H1 (cell line): ENCODE results near the gene YIPF3. TPM values are rescaled to one million over a fixed set of nuclear protein-coding genes. Genes with fewer than 3 reads are reported as not detected.

Experiments
- ASH2L ChIP-seq: fragments of 200-600, 300-600 bp; sonication (generic); IDR thresholded peaks from one replicate; pipeline ENCODE4 v1.7.1; 2017; ENCODE audit warnings: low read length
- CBX5 ChIP-seq: fragments of 300-800, 300-1000 bp; sonication (generic); IDR thresholded peaks from 2 replicates; pipeline ENCODE4 v1.7.1; 2016; ENCODE audit warnings: antibody characterized with exemption, low read length, low read depth
- CBX8 ChIP-seq: fragments of 300-800, 300-1000 bp; sonication (generic); IDR thresholded peaks from 2 replicates; pipeline ENCODE4 v1.7.1; 2016; ENCODE audit warnings: low read depth, low read length, borderline replicate concordance
- CHD7 ChIP-seq: fragments of 300-600 bp; sonication (generic); IDR thresholded peaks from 2 replicates; pipeline ENCODE4 v1.7.1; 2012; ENCODE audit warnings: low read length, moderate library complexity, mild to moderate bottlenecking, inconsistent platforms; ENCODE audit not compliant: insufficient replicate concordance
- FOSL1 ChIP-seq: IDR thresholded peaks from 2 replicates; pipeline ENCODE4 v1.6.1; 2011; ENCODE audit warnings: mild to moderate bottlenecking, low read depth, low read length, moderate library complexity; ENCODE audit not compliant: insufficient read depth
- HDAC6 ChIP-seq: IDR thresholded peaks from one replicate; pipeline ENCODE4 v1.7.1; 2012; ENCODE audit warnings: low read depth, mild to moderate bottlenecking, inconsistent platforms, low read length, moderate library complexity
- KDM5A ChIP-seq: fragments of 200-600 bp; IDR thresholded peaks from 2 replicates; pipeline ENCODE4 v1.7.1; 2012; ENCODE audit warnings: mild to moderate bottlenecking, low read length, inconsistent platforms, mixed read lengths
- RAD21 ChIP-seq, 2 experiments: IDR thresholded peaks in 1 of 2; conservative IDR thresholded peaks in 1 of 2; 2 replicates each; pipeline ENCODE4 v1.6.1; 2011; ENCODE audit warnings: low read depth in 2 of 2, low read length in 2 of 2, improper control_type of control experiment in 1 of 2, inconsistent platforms in 1 of 2, mild to moderate bottlenecking in 1 of 2, moderate library complexity in 1 of 2
- polyA plus RNA-seq, 7 experiments: library from polyadenylated mRNA; depleted of rRNA in 3 of 7; stranded (reverse) in 5 of 7; unstranded in 2 of 7; fragments of >200 nt in 5 of 7; fragments of 200-250 nt in 2 of 7; gene quantifications; 1 replicate in 5 of 7; 2 replicates in 1 of 7; 4 replicates in 1 of 7; pipeline versions ENCODE4 v1.2.1 to v1.2.3, GENCODE V29; 2011 to 2013; ENCODE audit warnings: missing spikeins in 2 of 7, mixed read lengths in 2 of 7
- total RNA-seq: library from RNA; stranded (reverse); fragmentation: NEBNext Ultra II Directional; extraction: Animal tissue kit (Norgen Biotek cat#: 25700); gene quantifications from 2 replicates; pipeline ENCODE4 v1.2.1, GENCODE V29; 2021

Gene YIPF3
- total and polyA plus RNA-seq, 2 of the 8 experiments (the other 6 are each of a cell fraction or from before 2014, with no cell fraction given): 77.2 to 225 TPM

DNA sequence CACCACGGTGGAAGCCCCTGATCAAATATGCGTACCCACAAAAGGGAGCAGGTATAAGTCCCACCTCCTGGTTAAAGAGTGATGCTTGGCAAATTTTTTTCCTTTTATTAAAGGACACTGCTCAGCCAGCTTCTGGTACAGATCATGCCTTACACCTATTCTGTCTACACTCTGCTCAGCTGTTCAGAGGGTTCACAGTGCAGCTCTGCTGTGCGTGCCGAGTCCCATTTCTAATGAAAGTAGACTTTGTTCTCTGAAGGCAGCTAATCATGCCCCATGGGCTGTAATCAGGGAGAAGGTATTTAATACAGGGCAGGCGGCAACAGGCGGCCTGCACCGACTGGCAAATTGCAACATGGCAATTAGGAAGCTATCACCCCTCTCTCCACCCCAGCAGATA lies 22.9 kb downstream of the YIPF3 start (continued):
- no peak for TF ChIP-seq CHD7
- no peak for TF ChIP-seq ASH2L
- TF ChIP-seq CBX5: no peak
- TF ChIP-seq RAD21 (IDR thresholded peaks at IDR 0.05 in 1 of 2, conservative IDR thresholded peaks at IDR 0.05 in 1 of 2; ENCODE audit: low read depth in 2 of 2, low read length in 2 of 2): no peak
- TF ChIP-seq HDAC6: no peak
- no peak for TF ChIP-seq FOSL1
- no peak for TF ChIP-seq CBX8
- no peak for TF ChIP-seq KDM5A
